ENCODE measurements around the gene VN1R5.

The VN1R5 gene

GRCh38 chr1:247243524-247244137, 12.2 kb upstream of the VN1R5 start:
- no peak for TF ChIP-seq CTCF (IDR thresholded peaks at IDR 0.05; ENCODE audit: borderline replicate concordance, insufficient read depth, low read depth, low read length)

GRCh38 chr1:247246325-247247115, 9.4 kb upstream of the VN1R5 start:
- H3K4me3 ChIP-seq (ENCODE audit: low read depth, low read length): no peak overlapping the region
- TF ChIP-seq CTCF (IDR thresholded peaks at IDR 0.05; ENCODE audit: borderline replicate concordance, insufficient read depth, low read depth, low read length): no peak

More at GRCh38 chr1:247243524-247244137, 12.2 kb upstream of the VN1R5 start:
- no peak overlapping the region for H3K4me3 ChIP-seq (ENCODE audit: low read depth, low read length)

GRCh38 chr1:247247568-247247967, 8.3 kb upstream of the VN1R5 start:
- H3K4me3 ChIP-seq (ENCODE audit: low read depth, low read length): no peak overlapping the region
- TF ChIP-seq CTCF (IDR thresholded peaks at IDR 0.05; ENCODE audit: borderline replicate concordance, insufficient read depth, low read depth, low read length): no peak

- no peak for TF ChIP-seq CTCF (IDR thresholded peaks at IDR 0.05; ENCODE audit: borderline replicate concordance, insufficient read depth, low read depth, low read length)
Observed at GRCh38 chr1:247266053-247266452, 10.2 kb downstream of the VN1R5 start.

GRCh38 chr1:247268390-247269045, 12.6 kb downstream of the VN1R5 start:
- TF ChIP-seq CTCF (IDR thresholded peaks at IDR 0.05; ENCODE audit: borderline replicate concordance, insufficient read depth, low read depth, low read length): no peak
- H3K4me3 ChIP-seq (ENCODE audit: low read depth, low read length): no peak overlapping the region

More at GRCh38 chr1:247266053-247266452, 10.2 kb downstream of the VN1R5 start:
- H3K4me3 ChIP-seq (ENCODE audit: low read depth, low read length): no peak overlapping the region

GRCh38 chr1:247269133-247269532, 13.3 kb downstream of the VN1R5 start:
- no peak for TF ChIP-seq CTCF (IDR thresholded peaks at IDR 0.05; ENCODE audit: borderline replicate concordance, insufficient read depth, low read depth, low read length)
- no peak overlapping the region for H3K4me3 ChIP-seq (ENCODE audit: low read depth, low read length)
